ENCODE measurements around the gene VAC14. TPM values are rescaled to one million over a fixed set of nuclear protein-coding genes. Genes with fewer than 3 reads are reported as not detected.
A peak's percentile ranks its signal among the peaks of the same experiment; 100 is the strongest.

The VAC14 gene
- total and polyA plus RNA-seq, 3 experiments from 2014 or later, result 43.4 to 50.3 (median 45.9) TPM

DNA sequence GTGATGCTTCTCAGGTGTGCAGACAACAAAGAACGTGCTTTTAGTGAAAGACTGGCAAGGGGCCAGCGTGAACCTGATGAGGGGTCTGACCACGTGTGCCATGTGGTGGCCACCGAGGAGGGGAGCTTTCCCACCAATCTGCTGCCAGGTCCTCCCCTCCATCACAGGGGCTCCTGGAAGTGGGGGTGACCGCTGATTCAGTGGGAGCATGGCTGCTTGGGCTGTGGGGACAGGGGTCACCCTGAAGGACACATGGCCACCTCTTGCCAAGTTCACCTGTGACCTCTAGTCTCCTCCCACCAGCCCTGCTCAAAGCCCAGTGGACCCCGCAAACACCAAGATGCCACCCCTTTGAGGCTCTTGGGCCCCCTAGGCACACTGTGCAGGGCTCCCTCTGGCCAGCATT lies 77.2 kb downstream of the VAC14 start:
- CTCF ChIA-PET, result no interaction called here
- no peaks in the 10 kb centered on the region for H3K27me3 Mint-ChIP-seq
- no peak for DNase-seq
- H3K9me3 Mint-ChIP-seq, result no peaks in the 10 kb centered on the region
- H3K27ac Mint-ChIP-seq, result no peak overlapping the region
- no peaks in the 10 kb centered on the region for H3K27me3 ChIP-seq (ENCODE audit: insufficient read depth, low read length, poor library complexity, severe bottlenecking)
- no peaks in the 10 kb centered on the region for H3K4me1 ChIP-seq (ENCODE audit: insufficient read depth, low read length)
- H3K4me3 Mint-ChIP-seq, result no peak overlapping the region
- no peak overlapping the region for H3K4me3 ChIP-seq (ENCODE audit: low read length)
- no peak overlapping the region for H3K27ac ChIP-seq (ENCODE audit: low read depth, low read length)
- no peaks in the 10 kb centered on the region for H3K36me3 ChIP-seq (ENCODE audit: insufficient read depth, low read length)
- H3K4me1 Mint-ChIP-seq, result peaks cover 0 to 4% (median 0%) of the 10 kb centered on the region in 3 donors
- H3K36me3 Mint-ChIP-seq, result peaks cover 22 to 79% (median 22%) of the 10 kb centered on the region in 3 donors
- no peaks in the 10 kb centered on the region for H3K9me3 ChIP-seq (ENCODE audit: low read length)
- POLR2A ChIA-PET, result no interaction called here

DNA sequence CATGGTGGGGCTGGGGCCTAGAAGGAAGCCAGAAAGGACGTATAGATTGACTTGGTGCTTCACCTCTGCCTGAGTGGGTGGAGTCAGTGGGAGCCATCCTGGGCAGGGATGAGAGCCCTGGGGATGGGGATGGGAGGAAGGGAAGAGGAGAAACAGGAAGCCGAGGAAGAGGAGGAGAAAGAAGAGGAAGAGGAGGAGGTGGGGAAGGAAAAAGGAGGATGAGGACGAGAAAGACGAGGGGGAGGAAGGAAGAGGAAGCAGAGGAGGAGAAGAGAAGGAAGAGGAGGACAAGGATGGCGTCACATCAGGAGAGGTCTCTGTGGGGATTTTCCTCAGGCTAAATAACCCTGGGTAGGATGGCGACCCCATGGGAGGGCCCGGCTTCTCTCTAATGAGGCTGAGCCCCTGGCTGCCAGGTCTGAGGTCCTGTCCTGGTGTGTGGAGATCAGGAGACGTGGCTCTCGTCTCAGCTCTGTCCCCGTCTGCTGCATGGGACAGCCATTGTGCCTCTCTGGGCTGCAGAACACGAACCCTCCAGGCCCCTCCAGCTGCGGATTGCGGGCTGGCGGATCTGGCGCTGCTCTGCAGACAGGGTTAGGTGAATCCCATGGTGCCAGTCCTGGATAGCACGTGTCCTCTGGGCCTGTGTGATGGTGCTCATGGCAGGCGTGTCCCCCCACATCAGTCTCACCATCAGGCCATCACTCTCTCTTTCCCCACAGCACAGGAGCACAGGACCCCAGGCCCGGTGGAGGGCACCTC lies 79.6 kb downstream of the VAC14 start:
- H3K27ac Mint-ChIP-seq, result peak overlapping the region in 1 of 8 donors; percentile 33

DNA sequence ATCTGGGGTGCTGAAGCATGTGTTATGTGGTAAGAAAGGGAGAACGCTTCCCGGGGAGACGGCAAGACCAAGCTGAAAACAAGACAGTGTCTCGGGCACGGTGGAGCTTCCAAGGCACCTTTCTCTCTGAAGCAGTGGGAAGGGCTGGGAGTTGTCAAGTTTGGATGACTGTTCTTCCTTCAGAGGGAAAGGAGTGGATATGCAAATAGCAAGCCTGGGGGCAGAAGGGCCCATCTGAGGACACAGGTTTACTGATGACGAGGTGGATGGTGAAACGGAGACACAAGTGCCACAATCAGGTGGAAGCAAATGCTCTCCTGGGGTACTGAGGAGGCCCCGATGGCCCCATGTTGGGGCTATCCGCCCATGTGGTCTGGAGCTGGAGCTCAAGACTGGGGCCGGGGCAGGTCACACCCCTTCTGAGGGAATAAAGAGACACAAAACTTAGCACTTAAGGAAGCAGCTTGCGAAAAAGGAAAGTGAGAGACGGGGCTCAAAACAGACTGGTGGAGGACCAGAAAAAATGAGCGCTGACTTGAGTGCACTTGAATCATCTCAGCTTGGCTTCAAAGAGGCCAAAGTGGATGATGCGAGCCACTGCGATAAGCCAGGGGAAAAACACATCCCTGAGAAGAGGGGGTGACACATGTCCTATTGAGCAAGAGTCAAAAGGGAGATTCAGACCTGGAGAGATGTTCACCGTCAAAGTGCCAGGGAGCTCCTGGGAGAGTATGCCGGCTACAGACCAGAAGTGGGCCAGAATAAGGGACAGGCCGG lies 80.3 kb downstream of the VAC14 start:
- no peak for DNase-seq
- Mint-ChIP-seq H3K27me3 (no peaks in the 10 kb centered on the region), H3K36me3 (peaks cover 20 to 65% (median 22%) of the 10 kb centered on the region in 3 donors), H3K4me1 (peaks cover 0 to 4% (median 0%) of the 10 kb centered on the region in 3 donors), H3K27ac (peak overlapping the region in 1 of 8 donors; percentile 71), H3K9me3 (no peaks in the 10 kb centered on the region), H3K4me3 (no peak overlapping the region)
- POLR2A ChIA-PET, result interaction anchor here (0.6 kb wide), 1 partner anchor 472 kb away, joined by 3 read pairs; no protein-coding TSS in a partner anchor
- H3K36me3 ChIP-seq (ENCODE audit: insufficient read depth, low read length), result no peaks in the 10 kb centered on the region
- no peak overlapping the region for H3K4me3 ChIP-seq (ENCODE audit: low read length)
- H3K9me3 ChIP-seq (ENCODE audit: low read length), result no peaks in the 10 kb centered on the region
- CTCF ChIA-PET, result no interaction called here
- no peak overlapping the region for H3K27ac ChIP-seq (ENCODE audit: low read depth, low read length)
- no peaks in the 10 kb centered on the region for H3K27me3 ChIP-seq (ENCODE audit: insufficient read depth, low read length, poor library complexity, severe bottlenecking)
- no peaks in the 10 kb centered on the region for H3K4me1 ChIP-seq (ENCODE audit: insufficient read depth, low read length)

More for the DNA sequence above, 79.6 kb downstream of the VAC14 start:
- DNase-seq, result no peak
- H3K4me1 Mint-ChIP-seq, result peaks cover 0 to 4% (median 0%) of the 10 kb centered on the region in 3 donors
- ChIA-PET POLR2A (interaction anchor here (0.6 kb wide), 1 partner anchor 473 kb away, joined by 3 read pairs; no protein-coding TSS in a partner anchor), CTCF (no interaction called here)
- Histone ChIP-seq H3K27me3 (ENCODE audit: insufficient read depth, low read length, poor library complexity, severe bottlenecking) (no peaks in the 10 kb centered on the region), H3K9me3 (ENCODE audit: low read length) (no peaks in the 10 kb centered on the region), H3K36me3 (ENCODE audit: insufficient read depth, low read length) (no peaks in the 10 kb centered on the region), H3K27ac (ENCODE audit: low read depth, low read length) (no peak overlapping the region), H3K4me3 (ENCODE audit: low read length) (no peak overlapping the region), H3K4me1 (ENCODE audit: insufficient read depth, low read length) (no peaks in the 10 kb centered on the region)
- H3K27me3 Mint-ChIP-seq, result no peaks in the 10 kb centered on the region
- H3K36me3 Mint-ChIP-seq, result peaks cover 22 to 67% (median 22%) of the 10 kb centered on the region in 3 donors
- H3K4me3 Mint-ChIP-seq, result no peak overlapping the region
- no peaks in the 10 kb centered on the region for H3K9me3 Mint-ChIP-seq

DNA sequence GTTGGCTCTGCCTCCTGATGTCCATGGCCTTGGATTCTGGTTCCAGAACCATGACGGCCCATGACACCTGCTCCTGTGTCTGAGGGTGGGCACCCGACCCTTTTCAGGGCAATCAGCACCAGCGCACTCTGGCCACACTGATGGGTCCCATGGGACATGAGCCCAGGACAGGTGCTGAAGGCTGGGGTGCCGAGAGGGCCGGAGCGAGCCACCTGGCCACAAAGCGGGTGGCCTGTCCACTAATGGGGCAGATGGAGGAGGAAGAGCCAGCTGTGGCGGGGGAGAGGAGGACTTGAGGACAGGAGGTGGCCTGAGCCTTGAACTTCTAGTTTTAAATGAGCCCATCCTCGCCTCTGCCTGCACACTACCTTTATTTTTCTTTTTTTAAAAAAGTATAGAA lies 83.9 kb downstream of the VAC14 start:
- no peaks in the 10 kb centered on the region for H3K27me3 ChIP-seq (ENCODE audit: insufficient read depth, low read length, poor library complexity, severe bottlenecking)
- no peak overlapping the region for H3K4me3 ChIP-seq (ENCODE audit: low read length)
- no peak overlapping the region for H3K27ac Mint-ChIP-seq
- ChIA-PET POLR2A (interaction anchor here (0.5 kb wide), 1 partner anchor 189 kb away, joined by 3 read pairs; no protein-coding TSS in a partner anchor), CTCF (no interaction called here)
- no peaks in the 10 kb centered on the region for H3K36me3 ChIP-seq (ENCODE audit: insufficient read depth, low read length)
- no peak overlapping the region for H3K27ac ChIP-seq (ENCODE audit: low read depth, low read length)
- no peaks in the 10 kb centered on the region for H3K4me1 ChIP-seq (ENCODE audit: insufficient read depth, low read length)
- no peaks in the 10 kb centered on the region for H3K27me3 Mint-ChIP-seq
- no peak overlapping the region for H3K4me3 Mint-ChIP-seq
- H3K4me1 Mint-ChIP-seq, result peaks cover 0 to 4% (median 0%) of the 10 kb centered on the region in 3 donors
- no peak for DNase-seq
- H3K9me3 Mint-ChIP-seq, result no peaks in the 10 kb centered on the region
- no peaks in the 10 kb centered on the region for H3K9me3 ChIP-seq (ENCODE audit: low read length)
- peaks cover 15 to 52% (median 19%) of the 10 kb centered on the region in 3 donors for H3K36me3 Mint-ChIP-seq

DNA sequence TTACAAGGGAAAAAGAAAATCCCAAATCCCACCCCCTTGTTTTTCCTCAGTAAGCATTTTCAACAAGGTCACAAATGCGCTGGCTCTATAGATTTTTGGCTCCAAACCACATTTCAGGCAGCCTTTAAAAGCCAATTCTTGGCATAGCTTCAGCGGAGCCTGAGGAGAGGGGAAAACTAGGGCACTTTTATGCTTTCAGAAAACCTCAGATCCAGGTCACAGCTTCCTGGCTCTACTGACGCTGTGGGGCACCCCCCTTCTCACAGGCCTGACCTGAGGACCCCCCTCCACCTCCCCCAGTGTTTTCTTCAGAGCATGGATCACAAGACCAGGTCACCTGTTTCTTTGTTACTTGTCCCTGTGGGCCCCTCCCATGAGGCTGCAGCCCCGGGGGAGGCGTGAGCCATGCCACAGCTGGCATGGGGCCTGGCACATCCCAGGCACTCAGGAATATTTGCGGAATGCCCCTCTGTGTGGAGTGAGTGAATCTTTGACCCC lies 85.0 kb downstream of the VAC14 start:
- CTCF ChIA-PET, result no interaction called here
- Mint-ChIP-seq H3K36me3 (peaks cover 17 to 50% (median 19%) of the 10 kb centered on the region in 3 donors), H3K4me1 (peaks cover 0 to 4% (median 0%) of the 10 kb centered on the region in 3 donors), H3K27ac (no peak overlapping the region), H3K4me3 (no peak overlapping the region), H3K27me3 (no peaks in the 10 kb centered on the region), H3K9me3 (no peaks in the 10 kb centered on the region)
- Histone ChIP-seq H3K36me3 (ENCODE audit: insufficient read depth, low read length) (no peaks in the 10 kb centered on the region), H3K4me3 (ENCODE audit: low read length) (no peak overlapping the region), H3K9me3 (ENCODE audit: low read length) (no peaks in the 10 kb centered on the region), H3K27me3 (ENCODE audit: insufficient read depth, low read length, poor library complexity, severe bottlenecking) (no peaks in the 10 kb centered on the region), H3K4me1 (ENCODE audit: insufficient read depth, low read length) (no peaks in the 10 kb centered on the region), H3K27ac (ENCODE audit: low read depth, low read length) (no peak overlapping the region)
- no peak for DNase-seq
- POLR2A ChIA-PET, result no interaction called here

DNA sequence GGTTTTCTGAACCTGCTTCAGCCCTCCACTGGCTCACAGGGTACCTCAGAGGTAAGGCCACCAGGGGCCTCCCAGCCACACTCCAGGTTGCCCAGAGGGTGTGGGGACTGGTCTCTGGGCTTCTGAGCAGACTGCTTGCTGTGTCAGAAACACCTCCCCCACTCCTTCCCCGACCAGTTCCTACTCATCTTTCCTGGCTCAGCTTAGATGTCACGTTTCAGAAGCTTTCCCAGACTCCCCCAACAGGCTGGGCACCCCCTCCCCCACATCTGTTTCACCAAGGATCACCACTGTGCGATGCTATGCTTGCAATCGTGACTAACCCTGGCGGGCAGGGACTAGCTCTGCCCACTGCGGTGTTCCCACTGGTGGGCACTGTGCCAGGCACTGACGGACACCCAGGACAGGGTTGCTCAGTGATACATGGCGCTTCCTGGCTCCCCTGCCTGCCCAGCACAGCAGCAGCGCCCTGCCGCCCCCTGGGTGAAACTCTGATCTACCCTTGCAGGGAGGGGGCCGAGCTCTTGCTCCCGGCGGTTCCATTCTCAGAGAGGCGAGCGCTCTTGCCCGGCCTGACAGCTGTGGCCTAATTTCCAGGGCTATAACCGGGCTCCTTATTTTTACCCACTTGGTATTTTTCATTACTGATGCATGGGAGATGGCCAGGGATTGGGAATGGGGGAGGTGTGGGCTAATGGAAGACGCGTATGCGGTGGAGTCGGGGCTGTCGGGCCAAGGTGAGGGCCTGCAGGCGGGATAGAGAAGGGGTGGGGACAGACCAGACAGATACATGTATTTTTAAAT lies 85.7 kb downstream of the VAC14 start:
- no peaks in the 10 kb centered on the region for H3K27me3 ChIP-seq (ENCODE audit: insufficient read depth, low read length, poor library complexity, severe bottlenecking)
- Mint-ChIP-seq H3K9me3 (no peaks in the 10 kb centered on the region), H3K4me3 (no peak overlapping the region), H3K27ac (peak overlapping the region in 1 of 8 donors; percentile 67), H3K36me3 (peaks cover 10 to 49% (median 13%) of the 10 kb centered on the region in 3 donors), H3K4me1 (peaks cover 0 to 1% (median 0%) of the 10 kb centered on the region in 3 donors), H3K27me3 (no peaks in the 10 kb centered on the region)
- H3K4me1 ChIP-seq (ENCODE audit: insufficient read depth, low read length), result no peaks in the 10 kb centered on the region
- H3K4me3 ChIP-seq (ENCODE audit: low read length), result no peak overlapping the region
- no peaks in the 10 kb centered on the region for H3K9me3 ChIP-seq (ENCODE audit: low read length)
- H3K36me3 ChIP-seq (ENCODE audit: insufficient read depth, low read length), result no peaks in the 10 kb centered on the region
- CTCF ChIA-PET, result no interaction called here
- no peak for DNase-seq
- POLR2A ChIA-PET, result no interaction called here
- no peak overlapping the region for H3K27ac ChIP-seq (ENCODE audit: low read depth, low read length)

DNA sequence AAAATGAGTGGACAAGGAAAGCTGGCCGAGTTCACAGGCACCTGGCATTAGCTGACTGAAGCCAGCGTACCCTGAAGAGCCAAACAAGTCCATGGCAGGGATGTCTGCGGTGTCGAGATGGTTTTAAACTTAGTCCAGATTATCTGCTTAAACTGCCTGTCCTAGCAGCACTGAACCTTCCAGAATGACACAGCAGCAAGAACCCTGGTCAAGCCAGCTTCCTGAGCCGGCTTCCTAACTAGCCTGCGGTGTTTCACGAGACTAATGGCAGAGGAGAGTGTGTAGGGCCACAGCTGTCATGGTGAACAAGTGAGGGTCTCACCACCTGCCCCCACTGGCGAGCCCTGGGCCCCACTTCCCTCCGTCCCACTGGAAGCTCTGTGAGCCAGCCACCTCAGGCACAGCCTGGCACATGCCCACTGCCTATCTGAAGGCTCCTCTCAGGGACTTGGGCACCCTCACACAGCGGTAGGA lies 86.3 kb downstream of the VAC14 start:
- Mint-ChIP-seq H3K4me3 (no peak overlapping the region), H3K27me3 (no peaks in the 10 kb centered on the region), H3K4me1 (no peaks in the 10 kb centered on the region), H3K36me3 (peaks cover 4 to 43% (median 6%) of the 10 kb centered on the region in 3 donors), H3K9me3 (no peaks in the 10 kb centered on the region), H3K27ac (no peak overlapping the region)
- Histone ChIP-seq H3K36me3 (ENCODE audit: insufficient read depth, low read length) (no peaks in the 10 kb centered on the region), H3K27ac (ENCODE audit: low read depth, low read length) (no peak overlapping the region), H3K4me3 (ENCODE audit: low read length) (no peak overlapping the region), H3K27me3 (ENCODE audit: insufficient read depth, low read length, poor library complexity, severe bottlenecking) (no peaks in the 10 kb centered on the region), H3K9me3 (ENCODE audit: low read length) (no peaks in the 10 kb centered on the region), H3K4me1 (ENCODE audit: insufficient read depth, low read length) (no peaks in the 10 kb centered on the region)
- CTCF ChIA-PET, result no interaction called here
- POLR2A ChIA-PET, result no interaction called here
- no peak for DNase-seq
